Stimulated activated CD8-positive, alpha-beta memory T cell treated with anti-CD3 and anti-CD28 coated beads, Interleukin-7, amount 100 ng/mL, for 1 hour (primary cell): ENCODE data around the gene PALM3.
A peak's percentile ranks its signal among the peaks of the same experiment; 100 is the strongest.
"Not testable (repeated sequence)": the region's sequence is repeated elsewhere in the genome, so short reads cannot be mapped to it uniquely, and the experiment has no call there.

ENCODE experiments used
- DNase-seq, 2 donors: peaks; one replicate each; pipeline ENCODE4 v3.0.0-alpha.2; 2020; ENCODE audit warnings: low read depth in 2 of 2

The PALM3 gene

GRCh38 chr19:14031719-14032480 is 30.0 kb downstream of the PALM3 start, which contains the start of gene IL27RA:
IL27RA (plus strand) TSS chr19:14031762; CDS start chr19:14031873, 111 bp downstream.
- peak; percentile 54 to 57 for DNase-seq

- peak in 1 of 2 donors; percentile 55 for DNase-seq
Observed at GRCh38 chr19:14030997-14031718, 30.7 kb downstream of the PALM3 start.

GRCh38 chr19:14028901-14029300 is 33.0 kb downstream of the PALM3 start:
- DNase-seq: no peak

- DNase-seq: no peak
Observed at GRCh38 chr19:14027856-14028450, 33.9 kb downstream of the PALM3 start, which contains the start of gene RLN3. RLN3 (plus strand) TSS chr19:14028148; CDS start chr19:14028205, 57 bp downstream.

DNA sequence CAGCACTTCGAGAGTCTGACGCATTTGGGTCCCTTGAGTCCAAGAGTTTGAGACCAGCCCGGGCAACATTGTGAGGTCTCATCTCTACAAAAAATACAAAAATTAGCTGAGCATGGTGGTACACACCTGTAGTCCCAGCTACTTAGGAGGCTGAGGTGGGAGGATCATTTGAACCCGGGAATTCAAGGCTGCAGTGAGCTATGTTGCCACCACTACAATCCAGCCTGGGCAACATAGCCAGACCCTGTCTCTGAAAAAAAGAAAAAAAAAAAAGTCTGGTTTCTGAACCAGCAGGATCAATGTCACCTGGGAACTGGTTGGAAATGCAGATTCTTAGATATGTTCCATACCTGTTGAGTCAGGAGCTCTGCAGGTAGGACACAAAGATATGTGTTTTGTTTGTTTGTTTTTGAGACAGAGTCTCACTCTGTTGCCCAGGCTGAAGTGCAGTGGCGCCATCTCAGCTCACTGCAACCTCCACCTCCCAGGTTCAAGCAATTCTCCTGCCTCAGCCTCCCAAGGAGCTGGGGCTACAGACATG is 35.2 kb downstream of the PALM3 start:
- DNase-seq: not testable (repeated sequence)

DNA sequence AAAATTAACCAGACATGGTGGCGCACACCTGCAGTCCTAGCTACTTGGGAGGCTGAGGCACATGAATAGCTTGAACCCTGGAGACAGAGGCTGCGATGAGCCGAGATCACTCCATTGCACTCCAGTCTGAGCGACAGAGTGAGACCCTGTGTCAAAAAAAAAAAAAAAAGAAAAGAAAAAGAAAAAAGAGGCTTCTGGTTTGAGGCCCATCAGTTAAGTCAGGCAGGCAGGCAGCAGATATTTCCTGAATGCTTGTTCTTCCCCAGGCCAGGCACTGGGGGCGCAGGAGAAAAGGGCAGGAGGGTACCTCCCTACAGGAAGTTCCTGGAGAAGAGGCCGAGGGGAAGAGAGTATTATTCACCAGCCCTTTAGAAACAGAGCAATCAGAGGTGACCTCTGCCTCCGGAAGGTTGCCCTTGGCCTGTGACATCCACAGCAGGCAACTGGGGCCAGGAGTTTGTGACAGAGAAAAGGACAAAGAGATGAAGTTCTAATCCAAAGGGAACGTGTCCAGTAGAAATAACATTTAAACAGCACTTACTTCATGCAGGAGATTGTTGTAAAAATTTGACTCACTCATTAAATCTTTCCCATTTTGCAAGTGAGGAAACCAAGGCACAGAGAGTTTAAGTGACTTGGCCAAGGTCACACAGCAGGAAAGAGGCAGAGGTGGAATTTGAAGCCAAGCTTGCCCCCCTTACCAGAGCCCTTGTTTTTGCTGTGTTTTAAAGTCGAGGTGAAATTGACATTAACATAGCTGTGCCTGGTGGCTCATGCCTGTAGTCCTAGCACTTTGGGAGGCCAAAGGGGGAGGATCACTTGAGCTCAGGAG is 38.3 kb downstream of the PALM3 start:
- no peak for DNase-seq

- no peak for DNase-seq
Observed at GRCh38 chr19:14022469-14022868, 39.4 kb downstream of the PALM3 start.

- DNase-seq: no peak
Observed at GRCh38 chr19:14021474-14021873, 40.4 kb downstream of the PALM3 start.

DNA sequence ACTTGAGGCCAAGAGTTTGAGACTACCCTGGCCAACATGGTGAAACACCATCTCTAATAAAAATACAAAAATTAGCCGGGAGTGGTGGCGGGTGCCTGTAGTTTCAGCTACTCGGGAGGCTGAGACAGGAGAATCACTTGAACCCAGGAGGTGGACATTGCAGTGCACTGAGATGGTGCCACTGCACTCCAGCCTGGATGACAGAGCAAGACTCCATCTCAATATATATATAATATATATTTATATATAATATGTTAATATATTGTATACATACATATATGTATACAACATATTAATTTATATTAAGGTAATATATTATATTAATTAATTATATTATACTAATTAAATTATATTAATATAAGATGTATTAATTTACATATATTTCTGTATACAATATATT is 42.1 kb downstream of the PALM3 start:
- not testable (repeated sequence) for DNase-seq

GRCh38 chr19:14019100-14019499 is 42.8 kb downstream of the PALM3 start:
- no peak for DNase-seq

DNA sequence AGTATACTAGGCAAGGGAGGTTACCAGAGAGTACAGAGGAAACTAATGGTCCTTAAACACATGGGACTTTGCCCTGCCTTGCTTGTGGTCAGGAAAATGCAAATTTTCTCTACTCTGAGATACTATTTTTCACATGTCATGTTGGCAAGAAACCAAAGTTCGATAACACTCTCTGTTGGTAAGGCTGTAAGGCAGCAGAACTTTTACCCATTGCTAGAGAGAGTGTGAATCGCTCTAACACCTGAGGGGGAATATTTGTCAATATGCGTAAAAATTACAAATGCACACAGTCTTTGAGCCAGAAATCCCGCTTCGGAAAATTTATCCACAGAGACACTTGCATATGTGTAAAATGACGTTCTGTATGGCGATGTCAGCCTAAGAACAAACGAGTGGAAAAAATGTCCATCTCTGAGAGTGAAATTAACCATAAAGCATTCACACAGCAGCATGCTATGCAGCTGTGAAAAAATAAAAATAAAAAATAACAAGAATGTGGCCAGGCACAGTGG is 46.3 kb downstream of the PALM3 start:
- DNase-seq: no peak

GRCh38 chr19:14012378-14012915 is 49.4 kb downstream of the PALM3 start:
- no peak for DNase-seq

DNA sequence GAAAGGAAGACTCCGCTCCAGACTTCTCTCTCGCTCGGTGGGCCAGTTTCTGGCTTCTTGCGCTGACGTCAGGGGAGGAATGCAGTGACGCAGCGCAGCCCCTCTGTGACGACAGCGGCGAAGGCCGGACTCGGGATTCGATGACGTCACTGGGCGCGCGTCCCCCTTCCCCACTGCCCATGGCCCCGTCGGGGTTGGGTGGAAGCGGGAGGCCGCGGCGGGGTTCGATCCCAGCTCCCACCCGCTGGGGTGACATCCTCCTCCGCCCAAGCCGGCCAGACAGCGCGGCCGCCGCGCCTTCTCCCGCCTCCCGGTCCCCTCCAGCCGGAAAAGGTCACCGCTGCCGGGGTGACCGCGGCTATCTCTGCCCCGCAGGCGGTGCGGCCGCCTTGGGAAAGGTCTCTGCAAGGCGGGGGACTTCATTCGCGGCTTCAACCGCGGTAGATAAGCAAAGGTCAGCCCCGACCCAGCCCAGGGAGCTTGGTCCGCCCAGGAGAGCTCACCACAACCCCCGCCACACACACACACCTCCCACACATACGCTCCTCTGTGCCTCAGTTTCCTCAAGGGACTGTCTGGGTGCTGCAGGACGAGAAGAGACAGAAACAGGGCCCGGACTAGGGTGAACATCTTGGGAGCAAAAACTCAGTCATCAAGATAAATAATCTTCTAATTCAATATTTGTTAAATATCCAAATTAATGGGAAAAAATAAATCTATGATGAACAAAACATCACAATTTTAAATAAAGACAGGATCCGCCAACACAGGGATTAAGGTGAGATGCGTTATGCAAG is 54.9 kb downstream of the PALM3 start:
- no peak for DNase-seq

DNA sequence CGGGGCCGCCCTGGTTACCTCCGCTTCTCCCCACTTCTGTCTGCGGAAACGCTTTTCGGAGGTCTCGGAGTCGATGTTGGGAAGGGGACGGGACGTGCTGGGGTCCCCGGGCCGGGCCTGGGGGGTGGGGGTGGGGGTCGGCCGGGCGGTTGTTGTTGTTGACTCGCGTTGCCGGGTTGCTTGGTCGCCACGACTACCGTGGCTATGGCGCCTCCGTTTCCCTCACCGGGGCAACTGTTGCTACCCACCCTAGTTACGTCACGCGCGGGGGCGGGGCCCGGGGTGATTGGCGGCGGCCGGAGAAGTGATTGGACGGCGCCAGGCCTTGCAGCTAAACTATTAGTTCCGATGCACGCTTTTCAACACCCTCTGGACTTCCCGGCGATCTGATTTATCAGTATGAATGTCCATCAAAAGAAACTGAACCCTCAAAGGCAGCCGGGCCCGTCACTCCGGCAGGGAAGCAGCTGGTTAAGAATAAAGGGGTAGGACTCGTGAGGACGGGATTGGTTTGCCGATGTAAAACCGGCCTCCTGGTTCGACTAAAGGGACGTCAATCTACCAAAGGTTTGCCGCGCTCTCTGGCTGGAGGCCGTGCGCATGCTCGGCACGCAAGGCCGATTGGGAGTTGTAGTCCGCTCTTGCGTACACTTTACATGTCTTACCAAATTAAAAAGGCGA is 55.7 kb downstream of the PALM3 start, which contains the start of gene RFX1:
TSS of gene RFX1 (minus strand) at position 236 of the 681 bp plus-strand sequence. CDS start 12,477 bp downstream, outside the sequence.
- peak; percentile 99 to 100 for DNase-seq

- peak; percentile 85 to 92 for DNase-seq
Observed at GRCh38 chr19:14005349-14006084, 56.4 kb downstream of the PALM3 start.

DNA sequence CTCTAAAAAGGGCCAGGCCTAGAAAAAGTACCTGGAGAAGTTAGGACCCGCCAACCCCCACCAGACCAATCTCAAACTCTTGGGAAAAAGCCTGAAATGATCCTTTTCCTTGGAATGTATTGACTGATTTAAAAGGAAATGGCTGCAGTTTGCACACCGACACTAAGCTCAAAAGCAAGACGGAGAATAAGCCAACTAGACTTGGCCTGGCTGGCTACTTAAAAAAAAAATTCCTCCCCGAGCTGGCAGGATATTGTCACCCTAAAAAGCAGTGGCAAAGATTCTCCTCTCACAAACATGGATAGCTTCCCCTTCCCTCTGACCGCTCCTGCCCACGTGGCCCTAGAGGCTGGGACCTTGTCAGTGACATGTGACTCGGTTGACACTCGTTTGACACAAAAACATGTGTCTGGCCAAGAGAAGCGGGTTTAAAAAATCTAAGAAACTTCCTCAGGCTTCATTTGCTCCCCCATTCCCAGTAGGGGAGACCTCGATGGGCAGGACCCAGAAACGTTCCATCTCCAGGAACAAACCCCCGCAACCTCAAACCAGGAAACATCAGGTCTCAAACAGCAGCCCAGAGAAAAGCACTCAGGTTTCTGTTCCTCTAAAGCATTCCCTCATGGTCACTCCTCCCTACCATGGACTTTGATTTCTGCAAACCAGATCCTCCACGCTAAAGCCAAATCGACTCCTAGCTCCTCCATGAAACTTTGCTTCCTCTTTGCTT is 57.1 kb downstream of the PALM3 start:
- DNase-seq: no peak
